PC-9 (cell line): ENCODE results near the gene C19orf25. TPM values are rescaled to one million over a fixed set of nuclear protein-coding genes. Genes with fewer than 3 reads are reported as not detected.
A peak's percentile ranks its signal among the peaks of the same experiment; 100 is the strongest.

ENCODE experiments used
- BruUV-seq: library from RNA; stranded (reverse); fragments of 400-500 nt; replicated peaks from 2 replicates; lab custom pipeline; 2021; lab: Mats Ljungman, UMichigan
- CTCF ChIA-PET: fragments of 300-600 bp; sonication (Branson Sonifier 250); formaldehyde crosslinking; loops from one replicate; lab custom pipeline; 2022; ENCODE audit warnings: antibody characterized with exemption; lab: Charles Lee
- POLR2A ChIA-PET: fragments of 300-600 bp; sonication (Branson Sonifier 250); formaldehyde crosslinking; loops from one replicate; lab custom pipeline; 2022; ENCODE audit warnings: antibody characterized with exemption; ENCODE audit not compliant: unreplicated experiment; lab: Charles Lee
- DNase-seq, 2 experiments: peaks; one replicate each; pipeline versions ENCODE4 v3.0.0 to v3.0.0-alpha.2; 2015 to 2022; ENCODE audit warnings: mixed read lengths in 1 of 2
- H2AFZ ChIP-seq: fragments of 200-600 bp; sonication (generic); 2 replicates; pipeline ENCODE4 v1.8.1; 2017; ENCODE audit warnings: antibody characterized with exemption
- H3F3A ChIP-seq: fragments of 200-600 bp; sonication (generic); 2 replicates; pipeline ENCODE4 v1.8.1; 2017; ENCODE audit warnings: antibody characterized with exemption, mild to moderate bottlenecking, low read depth; ENCODE audit not compliant: insufficient read depth
- H3K27ac ChIP-seq: fragments of 200-600 bp; sonication (generic); 2 replicates; pipeline ENCODE4 v1.6.1; 2016; ENCODE audit warnings: mixed run types
- H3K27me3 ChIP-seq: fragments of 200-600 bp; sonication (generic); 2 replicates; pipeline ENCODE4 v1.6.1; 2016; ENCODE audit warnings: low read depth, mixed run types; ENCODE audit not compliant: insufficient read depth
- H3K36me3 ChIP-seq: fragments of 200-600 bp; sonication (generic); 2 replicates; pipeline ENCODE4 v1.6.1; 2016; ENCODE audit warnings: low read depth, mixed run types
- H3K4me1 ChIP-seq: fragments of 200-600 bp; sonication (generic); replicated peaks from 2 replicates; pipeline ENCODE4 v1.6.1; 2016; ENCODE audit warnings: mixed run types; ENCODE audit not compliant: insufficient read depth
- H3K4me2 ChIP-seq: fragments of 200-600 bp; sonication (generic); 2 replicates; pipeline ENCODE4 v1.6.1; 2017; ENCODE audit warnings: mixed run types
- H3K4me3 ChIP-seq: fragments of 200-600 bp; sonication (generic); 2 replicates; pipeline ENCODE4 v1.6.1; 2016; ENCODE audit warnings: mixed run types
- H3K79me2 ChIP-seq: fragments of 200-600 bp; sonication (generic); 2 replicates; pipeline ENCODE4 v1.6.1; 2017; ENCODE audit warnings: low read depth, mixed run types
- H3K9me2 ChIP-seq: fragments of 200-600 bp; sonication (generic); 2 replicates; pipeline ENCODE4 v1.8.1; 2017; ENCODE audit warnings: mild to moderate bottlenecking; ENCODE audit not compliant: insufficient read depth
- H3K9me3 ChIP-seq: fragments of 200-600 bp; sonication (generic); 2 replicates; pipeline ENCODE4 v1.8.1; 2016; ENCODE audit warnings: low read depth; ENCODE audit not compliant: insufficient read depth
- H4K20me1 ChIP-seq: fragments of 200-600 bp; sonication (generic); 2 replicates; pipeline ENCODE4 v1.8.1; 2017; ENCODE audit not compliant: insufficient read depth
- EZH2 ChIP-seq: fragments of 200-600 bp; sonication (generic); IDR thresholded peaks from 2 replicates; pipeline ENCODE4 v1.8.0; 2017; ENCODE audit warnings: antibody characterized with exemption, low read depth
- intact Hi-C: fragments of 100-400 bp; cut with micrococcal nuclease; formaldehyde crosslinking; loops from one replicate; pipeline ENCODE4 v1.10.0; 2022; ENCODE audit not compliant: unreplicated experiment
- total RNA-seq: library from RNA; stranded (reverse); gene quantifications from 2 replicates; pipeline ENCODE4 v1.2.3, GENCODE V29; 2021
- TF ChIP-seq, protein P1 (sequence below): fragments of 200-600 bp; sonication (generic); conservative IDR thresholded peaks from 2 replicates; pipeline ENCODE4 v1.6.1; 2017; ENCODE audit warnings: mixed run types, antibody characterized with exemption, mild to moderate bottlenecking, moderate library complexity

The C19orf25 gene
- total RNA-seq, 1 experiment from 2014 or later = 28.0 TPM

- no peaks in the 10 kb centered on the region for H3K79me2 ChIP-seq
- H3K4me1 ChIP-seq = no peaks in the 10 kb centered on the region
- H2AFZ ChIP-seq = no peak overlapping the region
- POLR2A ChIA-PET = no interaction called here
- H3K9me3 ChIP-seq = no peaks in the 10 kb centered on the region
- intact Hi-C loops = no loop called here
- TF ChIP-seq, protein P1, sequence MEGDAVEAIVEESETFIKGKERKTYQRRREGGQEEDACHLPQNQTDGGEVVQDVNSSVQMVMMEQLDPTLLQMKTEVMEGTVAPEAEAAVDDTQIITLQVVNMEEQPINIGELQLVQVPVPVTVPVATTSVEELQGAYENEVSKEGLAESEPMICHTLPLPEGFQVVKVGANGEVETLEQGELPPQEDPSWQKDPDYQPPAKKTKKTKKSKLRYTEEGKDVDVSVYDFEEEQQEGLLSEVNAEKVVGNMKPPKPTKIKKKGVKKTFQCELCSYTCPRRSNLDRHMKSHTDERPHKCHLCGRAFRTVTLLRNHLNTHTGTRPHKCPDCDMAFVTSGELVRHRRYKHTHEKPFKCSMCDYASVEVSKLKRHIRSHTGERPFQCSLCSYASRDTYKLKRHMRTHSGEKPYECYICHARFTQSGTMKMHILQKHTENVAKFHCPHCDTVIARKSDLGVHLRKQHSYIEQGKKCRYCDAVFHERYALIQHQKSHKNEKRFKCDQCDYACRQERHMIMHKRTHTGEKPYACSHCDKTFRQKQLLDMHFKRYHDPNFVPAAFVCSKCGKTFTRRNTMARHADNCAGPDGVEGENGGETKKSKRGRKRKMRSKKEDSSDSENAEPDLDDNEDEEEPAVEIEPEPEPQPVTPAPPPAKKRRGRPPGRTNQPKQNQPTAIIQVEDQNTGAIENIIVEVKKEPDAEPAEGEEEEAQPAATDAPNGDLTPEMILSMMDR = no peak
- no peak for TF ChIP-seq EZH2
- no peaks in the 10 kb centered on the region for H3K36me3 ChIP-seq
- H3F3A ChIP-seq = no peaks in the 10 kb centered on the region
- H3K4me2 ChIP-seq = peak overlapping the region; percentile 55
- no peaks in the 10 kb centered on the region; the same call in none of the 2 replicates for H4K20me1 ChIP-seq
- H3K4me3 ChIP-seq = peak overlapping the region; percentile 31; the same call in 1 of the 2 replicates
- no peaks in the 10 kb centered on the region for H3K9me2 ChIP-seq
- CTCF ChIA-PET = no interaction called here
- no TSS peak for BruUV-seq
- H3K27ac ChIP-seq = no peak overlapping the region
- DNase-seq = peak in 1 of 2 experiments; percentile 48
- H3K27me3 ChIP-seq = no peaks in the 10 kb centered on the region
Measured at GRCh38 chr19:1470305-1471009, 8.6 kb downstream of the C19orf25 start.

- H3K27ac ChIP-seq = no peak overlapping the region
- TF ChIP-seq EZH2 = no peak
- TF ChIP-seq, protein P1 = no peak
- no peaks in the 10 kb centered on the region for H3K36me3 ChIP-seq
Measured at GRCh38 chr19:1470055-1470304, 9.0 kb downstream of the C19orf25 start.

GRCh38 chr19:1469255-1470054 lies 9.6 kb downstream of the C19orf25 start:
- Histone ChIP-seq H2AFZ (no peak overlapping the region), H3K4me3 (no peak overlapping the region), H4K20me1 (no peaks in the 10 kb centered on the region; the same call in none of the 2 replicates), H3K4me1 (no peaks in the 10 kb centered on the region), H3F3A (no peaks in the 10 kb centered on the region), H3K9me2 (no peaks in the 10 kb centered on the region), H3K4me2 (peak overlapping the region; percentile 55; the same call in 1 of the 2 replicates), H3K79me2 (no peaks in the 10 kb centered on the region), H3K9me3 (no peaks in the 10 kb centered on the region), H3K27ac (no peak overlapping the region), H3K27me3 (no peaks in the 10 kb centered on the region), H3K36me3 (no peaks in the 10 kb centered on the region)
- ChIA-PET CTCF (no interaction called here), POLR2A (no interaction called here)
- TF ChIP-seq, protein P1 = no peak
- TF ChIP-seq EZH2 = no peak
- no peak for DNase-seq
- intact Hi-C loops = no loop called here
- BruUV-seq = no TSS peak

More at GRCh38 chr19:1470055-1470304, 9.0 kb downstream of the C19orf25 start:
- intact Hi-C loops = no loop called here
- H3K4me2 ChIP-seq = peak overlapping the region; percentile 55; the same call in 1 of the 2 replicates
- no peak overlapping the region for H2AFZ ChIP-seq
- no peaks in the 10 kb centered on the region for H3K79me2 ChIP-seq
- no peaks in the 10 kb centered on the region for H3K27me3 ChIP-seq
- CTCF ChIA-PET = no interaction called here
- no peak for DNase-seq
- no peaks in the 10 kb centered on the region for H3K4me1 ChIP-seq
- no peaks in the 10 kb centered on the region for H3K9me2 ChIP-seq
- H3K4me3 ChIP-seq = no peak overlapping the region; the same call in 1 of the 2 replicates
- H3F3A ChIP-seq = no peaks in the 10 kb centered on the region
- H3K9me3 ChIP-seq = no peaks in the 10 kb centered on the region
- POLR2A ChIA-PET = no interaction called here
- H4K20me1 ChIP-seq = no peaks in the 10 kb centered on the region; the same call in none of the 2 replicates
- no TSS peak for BruUV-seq
